Naive B cell (primary cell): ENCODE measurements around the gene SMAD3. TPM values are rescaled to one million over a fixed set of nuclear protein-coding genes. Genes with fewer than 3 reads are reported as not detected.

Experiments used
- ATAC-seq, 2 donors: fragments of 150-1000 bp; cut with Tn5 transposase; 2 replicates each; pipeline ENCODE4 v1.10.0; 2021; ENCODE audit warnings: low read depth in 2 of 2, mild to moderate bottlenecking in 2 of 2, moderate library complexity in 2 of 2
- DNase-seq: peaks from one replicate; pipeline ENCODE4 v3.0.0; 2022
- H3K27ac Mint-ChIP-seq, 6 donors: one replicate each; pipeline ENCODE4 v1.8.0; 2020 to 2022; ENCODE audit warnings: mild to moderate bottlenecking in 6 of 6, mixed read lengths in 6 of 6, moderate library complexity in 5 of 6, inconsistent platforms in 2 of 6
- H3K27me3 Mint-ChIP-seq, 3 donors: one replicate each; pipeline ENCODE4 v1.8.0; 2021 to 2022; ENCODE audit warnings: mixed read lengths in 3 of 3, mild to moderate bottlenecking in 1 of 3
- H3K36me3 Mint-ChIP-seq, 2 donors: one replicate each; pipeline ENCODE4 v1.8.0; 2020 to 2022; ENCODE audit warnings: mixed read lengths in 2 of 2, inconsistent platforms in 1 of 2, mild to moderate bottlenecking in 1 of 2
- H3K4me1 Mint-ChIP-seq, 3 donors: one replicate each; pipeline ENCODE4 v1.8.0; 2020 to 2022; ENCODE audit warnings: mixed read lengths in 3 of 3, inconsistent platforms in 1 of 3, mild to moderate bottlenecking in 1 of 3, moderate library complexity in 1 of 3
- H3K4me3 Mint-ChIP-seq, 8 donors: one replicate each; pipeline ENCODE4 v1.8.0; 2020 to 2022; ENCODE audit warnings: mild to moderate bottlenecking in 8 of 8, mixed read lengths in 8 of 8, moderate library complexity in 8 of 8, inconsistent platforms in 2 of 8
- H3K9me3 Mint-ChIP-seq, 7 donors: one replicate each; pipeline ENCODE4 v1.8.0; 2020 to 2022; ENCODE audit warnings: mixed read lengths in 7 of 7, mild to moderate bottlenecking in 5 of 7, inconsistent platforms in 2 of 7, moderate library complexity in 1 of 7
- polyA plus RNA-seq, 6 donors: library from polyadenylated mRNA; unstranded; fragments of 300-500 nt; fragmentation: Illumina TruSeq; gene quantifications; one replicate each; pipeline ENCODE4 v1.2.3, GENCODE V29; 2021; ENCODE audit warnings: low read depth in 6 of 6

The SMAD3 gene
- polyA plus RNA-seq, 6 donors from 2014 or later = 34.7 to 68.7 (median 38.0) TPM

GRCh38 chr15:67039384-67040075 is 25.9 kb upstream of the SMAD3 start:
- DNase-seq (no peak), ATAC-seq (no peak)
- Mint-ChIP-seq H3K4me1 (peaks cover 37 to 70% (median 38%) of the 10 kb centered on the region in 3 donors), H3K27me3 (no peaks in the 10 kb centered on the region), H3K36me3 (no peaks in the 10 kb centered on the region), H3K9me3 (no peaks in the 10 kb centered on the region), H3K27ac (peak overlapping the region in 3 of 6 donors; percentile 24 to 42 (median 27)), H3K4me3 (peak overlapping the region in 7 of 8 donors; percentile 48 to 84 (median 60))

- no peaks in the 10 kb centered on the region for H3K9me3 Mint-ChIP-seq
- DNase-seq = no peak
- ATAC-seq = no peak
- no peak overlapping the region for H3K27ac Mint-ChIP-seq
- no peaks in the 10 kb centered on the region for H3K36me3 Mint-ChIP-seq
- peaks cover 33 to 70% (median 34%) of the 10 kb centered on the region in 3 donors for H3K4me1 Mint-ChIP-seq
- no peak overlapping the region for H3K4me3 Mint-ChIP-seq
- H3K27me3 Mint-ChIP-seq = no peaks in the 10 kb centered on the region
Measured at GRCh38 chr15:67040277-67040676, 25.1 kb upstream of the SMAD3 start.

- Mint-ChIP-seq H3K4me1 (peaks cover 28 to 56% (median 38%) of the 10 kb centered on the region in 3 donors), H3K9me3 (no peaks in the 10 kb centered on the region), H3K36me3 (no peaks in the 10 kb centered on the region), H3K27me3 (no peaks in the 10 kb centered on the region), H3K27ac (peak overlapping the region in 4 of 6 donors; percentile 49 to 91 (median 70)), H3K4me3 (peak overlapping the region in 6 of 8 donors; percentile 8 to 53 (median 43))
- no peak for DNase-seq
- peak; percentile 63 to 80 for ATAC-seq
Measured at GRCh38 chr15:67042551-67043142, 22.8 kb upstream of the SMAD3 start.

- peak overlapping the region in 1 of 8 donors; percentile 17 for H3K4me3 Mint-ChIP-seq
- no peaks in the 10 kb centered on the region for H3K27me3 Mint-ChIP-seq
- H3K9me3 Mint-ChIP-seq = no peaks in the 10 kb centered on the region
- H3K4me1 Mint-ChIP-seq = peaks cover 27 to 54% (median 37%) of the 10 kb centered on the region in 3 donors
- H3K27ac Mint-ChIP-seq = peak overlapping the region in 3 of 6 donors; percentile 41 to 69 (median 49)
- H3K36me3 Mint-ChIP-seq = no peaks in the 10 kb centered on the region
- DNase-seq = no peak
- ATAC-seq = no peak
Measured at GRCh38 chr15:67043939-67044771, 21.2 kb upstream of the SMAD3 start.

- no peak for DNase-seq
- H3K36me3 Mint-ChIP-seq = no peaks in the 10 kb centered on the region
Measured at GRCh38 chr15:67047149-67047661, 18.2 kb upstream of the SMAD3 start.

GRCh38 chr15:67048281-67049279 is 16.8 kb upstream of the SMAD3 start:
- Mint-ChIP-seq H3K9me3 (no peaks in the 10 kb centered on the region), H3K4me1 (peaks cover 40 to 49% (median 48%) of the 10 kb centered on the region in 3 donors), H3K27me3 (no peaks in the 10 kb centered on the region), H3K27ac (peak overlapping the region; percentile 42 to 98 (median 74)), H3K4me3 (peak overlapping the region in 6 of 8 donors; percentile 48 to 85 (median 64)), H3K36me3 (no peaks in the 10 kb centered on the region)
- ATAC-seq = peak; percentile 62 to 63
- DNase-seq = no peak

More at GRCh38 chr15:67047149-67047661, 18.2 kb upstream of the SMAD3 start:
- Mint-ChIP-seq H3K9me3 (no peaks in the 10 kb centered on the region), H3K27me3 (no peaks in the 10 kb centered on the region), H3K4me1 (peaks cover 43 to 58% (median 48%) of the 10 kb centered on the region in 3 donors), H3K27ac (peak overlapping the region in 2 of 6 donors; percentile 49 to 53), H3K4me3 (no peak overlapping the region)
- no peak for ATAC-seq

GRCh38 chr15:67049351-67050044 is 15.9 kb upstream of the SMAD3 start:
- H3K27ac Mint-ChIP-seq = peak overlapping the region in 3 of 6 donors; percentile 42 to 97 (median 90)
- no peaks in the 10 kb centered on the region for H3K9me3 Mint-ChIP-seq
- no peak for ATAC-seq
- H3K4me3 Mint-ChIP-seq = peak overlapping the region in 5 of 8 donors; percentile 48 to 84 (median 61)
- no peak for DNase-seq
- H3K36me3 Mint-ChIP-seq = no peaks in the 10 kb centered on the region
- peaks cover 43 to 52% (median 49%) of the 10 kb centered on the region in 3 donors for H3K4me1 Mint-ChIP-seq
- H3K27me3 Mint-ChIP-seq = no peaks in the 10 kb centered on the region

GRCh38 chr15:67050062-67050461 is 15.3 kb upstream of the SMAD3 start:
- no peaks in the 10 kb centered on the region for H3K36me3 Mint-ChIP-seq
- no peak for ATAC-seq
- DNase-seq = no peak
- H3K4me1 Mint-ChIP-seq = peaks cover 48 to 58% (median 54%) of the 10 kb centered on the region in 3 donors
- H3K27ac Mint-ChIP-seq = peak overlapping the region in 1 of 6 donors; percentile 74
- no peaks in the 10 kb centered on the region for H3K9me3 Mint-ChIP-seq
- peak overlapping the region in 4 of 8 donors; percentile 56 to 84 (median 72) for H3K4me3 Mint-ChIP-seq
- H3K27me3 Mint-ChIP-seq = no peaks in the 10 kb centered on the region

GRCh38 chr15:67050522-67051087 is 14.8 kb upstream of the SMAD3 start:
- no peaks in the 10 kb centered on the region for H3K9me3 Mint-ChIP-seq
- no peak for ATAC-seq
- H3K36me3 Mint-ChIP-seq = no peaks in the 10 kb centered on the region
- H3K27me3 Mint-ChIP-seq = no peaks in the 10 kb centered on the region
- H3K4me3 Mint-ChIP-seq = peak overlapping the region in 7 of 8 donors; percentile 35 to 84 (median 61)
- peak overlapping the region in 4 of 6 donors; percentile 7 to 90 (median 53) for H3K27ac Mint-ChIP-seq
- no peak for DNase-seq
- H3K4me1 Mint-ChIP-seq = peaks cover 48 to 60% (median 60%) of the 10 kb centered on the region in 3 donors

- Mint-ChIP-seq H3K4me1 (peaks cover 53 to 68% (median 67%) of the 10 kb centered on the region in 3 donors), H3K4me3 (peak overlapping the region in 6 of 8 donors; percentile 13 to 84 (median 63)), H3K36me3 (no peaks in the 10 kb centered on the region), H3K9me3 (no peaks in the 10 kb centered on the region), H3K27me3 (no peaks in the 10 kb centered on the region), H3K27ac (peak overlapping the region in 5 of 6 donors; percentile 7 to 90 (median 53))
- DNase-seq (no peak), ATAC-seq (no peak)
Measured at GRCh38 chr15:67051088-67052045, 14.0 kb upstream of the SMAD3 start.
